ENCODE data around the gene C2orf49. TPM values are rescaled to one million over a fixed set of nuclear protein-coding genes. Genes with fewer than 3 reads are reported as not detected.

Gene C2orf49
- total and polyA plus RNA-seq, 2 of the 8 experiments (the other 6 are each of a cell fraction or from before 2014, with no cell fraction given), result 5.6 to 19.9 TPM

GRCh38 chr2:105307962-105308361, 29.4 kb upstream of the C2orf49 start:
- Histone ChIP-seq H2BK120ac (replicated peaks; ENCODE audit: low read depth, low read length) (no peak overlapping the region), H3K9ac (replicated peaks in 1 of 4; ENCODE audit: extremely low read depth in 1 of 4, low read depth in 3 of 4, low read length in 3 of 4) (no peak overlapping the region), H3K4me3 (ENCODE audit: extremely low read depth in 1 of 4, insufficient read depth in 2 of 4, low read depth in 3 of 4, low read length in 4 of 4) (no peak overlapping the region), H3K36me3 (ENCODE audit: control insufficient read depth in 2 of 4, insufficient read depth in 4 of 4, low read length in 3 of 4) (peaks cover 0 to 12% (median 5%) of the 10 kb centered on the region in 4 experiments; a peak in 4 of 8 replicates), H3K4me2 (ENCODE audit: insufficient read depth in 1 of 2, low read depth in 2 of 2, low read length in 2 of 2) (no peak overlapping the region), H3K23ac (ENCODE audit: insufficient read length) (no peak overlapping the region), H3K56ac (replicated peaks; ENCODE audit: insufficient read length, low read depth, low read length) (no peak overlapping the region), H2BK15ac (ENCODE audit: low read length) (no peak overlapping the region), H4K8ac (ENCODE audit: extremely low read depth, insufficient read depth, low read length) (no peak overlapping the region), H3K79me2 (ENCODE audit: control insufficient read depth in 1 of 2, insufficient read depth in 2 of 2, low read length in 2 of 2) (peaks cover 0 to 38% of the 10 kb centered on the region in 2 experiments; a peak in 2 of 4 replicates), H2BK5ac (ENCODE audit: low read depth, low read length) (no peak overlapping the region), H3K4me1 (replicated peaks in 1 of 4; ENCODE audit: control insufficient read depth in 3 of 4, insufficient read depth in 4 of 4, low read length in 3 of 4) (peaks cover 3 to 9% (median 5%) of the 10 kb centered on the region in 4 experiments; a peak in 3 of 7 replicates), H4K91ac (replicated peaks; ENCODE audit: insufficient read length, low read length) (no peak overlapping the region), H3K18ac (ENCODE audit: extremely low read depth, low read length) (no peak overlapping the region), H4K5ac (ENCODE audit: insufficient read length, low read depth, low read length) (no peak overlapping the region), H3K4ac (replicated peaks; ENCODE audit: insufficient read length, low read depth, low read length) (no peak overlapping the region), H2BK12ac (ENCODE audit: low read depth, low read length) (0 out of 2 replicates have a peak overlapping the region, but pooled peaks have one; percentile 17), H3K79me1 (ENCODE audit: low read depth, low read length) (peaks cover 6% of the 10 kb centered on the region; the same call in 1 of the 2 replicates), H3K9me3 (ENCODE audit: insufficient read depth in 2 of 2, low read depth in 1 of 2, low read length in 1 of 2) (no peaks in the 10 kb centered on the region), H2AFZ (ENCODE audit: low read length) (no peak overlapping the region), H2AK5ac (ENCODE audit: low read depth, low read length) (no peak overlapping the region), H3K27ac (ENCODE audit: low read depth, low read length) (no peak overlapping the region), H3K27me3 (replicated peaks in 1 of 4; ENCODE audit: control insufficient read depth in 3 of 4, extremely low read depth in 1 of 4, insufficient read depth in 3 of 4, low read length in 3 of 4) (no peaks in the 10 kb centered on the region), H2BK20ac (ENCODE audit: low read length) (no peak overlapping the region), H3K23me2 (ENCODE audit: low read depth, low read length) (no peaks in the 10 kb centered on the region), H4K20me1 (replicated peaks in 1 of 2; ENCODE audit: control insufficient read depth in 1 of 2, insufficient read depth in 2 of 2, low read length in 2 of 2) (peaks cover 0 to 8% of the 10 kb centered on the region in 2 experiments), H3K14ac (ENCODE audit: insufficient read length) (no peak overlapping the region)
- DNase-seq (ENCODE audit: low read depth in 1 of 2, low spot score in 2 of 2), result no peak
- ChIA-PET CTCF (ENCODE audit: partially characterized antibody) (interaction anchor here (4.1 kb wide), 1 partner anchor 8 kb away, joined by 39 read pairs; no protein-coding TSS in a partner anchor), POLR2A (ENCODE audit: partially characterized antibody) (no interaction called here)
- WGBS, 2 experiments (ENCODE audit: extremely low coverage in 1 of 2, insufficient coverage in 1 of 2, insufficient read length in 1 of 2, insufficient replicate concordance in 2 of 2, low coverage in 1 of 2, low lambda C conversion rate in 2 of 2, missing lambda C conversion rate in 1 of 2), result 97% methylated on average over 16 of the region's 17 CpGs; no CpG with 5 or more reads in 1 of the 2 experiments
- no peak for FAIRE-seq
- no peak for TF ChIP-seq SP2 (IDR thresholded peaks at IDR 0.05; ENCODE audit: low read length)
- TF ChIP-seq CHD1 (IDR thresholded peaks at IDR 0.05; ENCODE audit: low read depth, low read length), result no peak
- TF ChIP-seq POU5F1 (IDR thresholded peaks at IDR 0.05; ENCODE audit: low read depth, low read length), result no peak
- TF ChIP-seq SP4 (IDR thresholded peaks at IDR 0.05; ENCODE audit: low read length), result no peak
- TF ChIP-seq, protein P1, sequence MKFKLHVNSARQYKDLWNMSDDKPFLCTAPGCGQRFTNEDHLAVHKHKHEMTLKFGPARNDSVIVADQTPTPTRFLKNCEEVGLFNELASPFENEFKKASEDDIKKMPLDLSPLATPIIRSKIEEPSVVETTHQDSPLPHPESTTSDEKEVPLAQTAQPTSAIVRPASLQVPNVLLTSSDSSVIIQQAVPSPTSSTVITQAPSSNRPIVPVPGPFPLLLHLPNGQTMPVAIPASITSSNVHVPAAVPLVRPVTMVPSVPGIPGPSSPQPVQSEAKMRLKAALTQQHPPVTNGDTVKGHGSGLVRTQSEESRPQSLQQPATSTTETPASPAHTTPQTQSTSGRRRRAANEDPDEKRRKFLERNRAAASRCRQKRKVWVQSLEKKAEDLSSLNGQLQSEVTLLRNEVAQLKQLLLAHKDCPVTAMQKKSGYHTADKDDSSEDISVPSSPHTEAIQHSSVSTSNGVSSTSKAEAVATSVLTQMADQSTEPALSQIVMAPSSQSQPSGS (IDR thresholded peaks at IDR 0.05; ENCODE audit: low read length), result no peak
- no peak for TF ChIP-seq RFX5 (IDR thresholded peaks at IDR 0.05; ENCODE audit: borderline replicate concordance, low read depth, low read length)
- no peak for TF ChIP-seq BACH1 (IDR thresholded peaks at IDR 0.05; ENCODE audit: low read length)
- no peak for TF ChIP-seq NANOG (IDR thresholded peaks at IDR 0.05; ENCODE audit: insufficient read depth, low read depth, low read length, poor library complexity, severe bottlenecking)
- TF ChIP-seq CREB1 (IDR thresholded peaks at IDR 0.05), result no peak
- TF ChIP-seq RAD21 (IDR thresholded peaks at IDR 0.05 in 1 of 2, conservative IDR thresholded peaks at IDR 0.05 in 1 of 2; ENCODE audit: low read depth in 2 of 2, low read length in 2 of 2), result no peak
- no peak for TF ChIP-seq BCL11A (IDR thresholded peaks at IDR 0.05; ENCODE audit: low read depth in 2 of 2, low read length in 2 of 2)
- no peak for TF ChIP-seq POLR2A (IDR thresholded peaks at IDR 0.05; ENCODE audit: control extremely low read depth in 1 of 2, low read depth in 2 of 2, low read length in 2 of 2)
- TF ChIP-seq CBX5 (IDR thresholded peaks at IDR 0.05; ENCODE audit: low read depth, low read length), result no peak
- no peak for TF ChIP-seq NRF1 (IDR thresholded peaks at IDR 0.05; ENCODE audit: low read depth, low read length)

Measured in H1 (cell line).